Nephron progenitor cell (in vitro differentiated cells): ENCODE data around the gene STXBP6.

Experiments
- DNase-seq: peaks from one replicate; pipeline ENCODE4 v3.0.0; 2021
- H3K27ac Mint-ChIP-seq: 2 replicates; pipeline ENCODE4 v1.8.0; 2021; ENCODE audit warnings: mild to moderate bottlenecking, moderate library complexity, mixed read lengths
- H3K27me3 Mint-ChIP-seq: 2 replicates; pipeline ENCODE4 v1.8.0; 2021; ENCODE audit warnings: mild to moderate bottlenecking, low read depth, mixed read lengths; ENCODE audit not compliant: poor library complexity
- H3K36me3 Mint-ChIP-seq: 2 replicates; pipeline ENCODE4 v1.8.0; 2021; ENCODE audit warnings: low read depth, mixed read lengths
- H3K4me1 Mint-ChIP-seq: 2 replicates; pipeline ENCODE4 v1.8.0; 2021; ENCODE audit warnings: mixed read lengths
- H3K4me3 Mint-ChIP-seq: 2 replicates; pipeline ENCODE4 v1.8.0; 2021; ENCODE audit warnings: mild to moderate bottlenecking, moderate library complexity, mixed read lengths
- H3K9me3 Mint-ChIP-seq: 2 replicates; pipeline ENCODE4 v1.8.0; 2021; ENCODE audit warnings: mild to moderate bottlenecking, moderate library complexity, mixed read lengths
- CTCF ChIP-seq: fragments of 200-600 bp; sonication (generic); IDR thresholded peaks from 2 replicates; pipeline ENCODE4 v1.5.0; 2021; ENCODE audit warnings: antibody characterized with exemption

The STXBP6 gene

GRCh38 chr14:24915958-24916595 is 133.9 kb downstream of the STXBP6 start:
- no peak for DNase-seq
- no peaks in the 10 kb centered on the region for H3K36me3 Mint-ChIP-seq
- TF ChIP-seq CTCF: no peak
- H3K9me3 Mint-ChIP-seq: no peaks in the 10 kb centered on the region
- H3K27me3 Mint-ChIP-seq: no peaks in the 10 kb centered on the region
- no peak overlapping the region for H3K4me3 Mint-ChIP-seq
- no peak overlapping the region for H3K27ac Mint-ChIP-seq
- peaks cover 6% of the 10 kb centered on the region for H3K4me1 Mint-ChIP-seq

- TF ChIP-seq CTCF: no peak
- H3K27ac Mint-ChIP-seq: no peak overlapping the region
- no peak for DNase-seq
- H3K27me3 Mint-ChIP-seq: no peaks in the 10 kb centered on the region
- H3K36me3 Mint-ChIP-seq: no peaks in the 10 kb centered on the region
- no peak overlapping the region for H3K4me3 Mint-ChIP-seq
- peaks cover 6% of the 10 kb centered on the region for H3K4me1 Mint-ChIP-seq
- no peaks in the 10 kb centered on the region for H3K9me3 Mint-ChIP-seq
These were observed 134.5 kb downstream of the STXBP6 start for GRCh38 chr14:24915403-24915921.

- Mint-ChIP-seq H3K9me3 (no peaks in the 10 kb centered on the region), H3K36me3 (no peaks in the 10 kb centered on the region), H3K4me1 (peaks cover 11% of the 10 kb centered on the region), H3K27me3 (no peaks in the 10 kb centered on the region), H3K27ac (no peak overlapping the region), H3K4me3 (no peak overlapping the region)
- TF ChIP-seq CTCF: no peak
- DNase-seq: no peak
These were observed 136.2 kb downstream of the STXBP6 start for GRCh38 chr14:24913746-24914145.

DNA sequence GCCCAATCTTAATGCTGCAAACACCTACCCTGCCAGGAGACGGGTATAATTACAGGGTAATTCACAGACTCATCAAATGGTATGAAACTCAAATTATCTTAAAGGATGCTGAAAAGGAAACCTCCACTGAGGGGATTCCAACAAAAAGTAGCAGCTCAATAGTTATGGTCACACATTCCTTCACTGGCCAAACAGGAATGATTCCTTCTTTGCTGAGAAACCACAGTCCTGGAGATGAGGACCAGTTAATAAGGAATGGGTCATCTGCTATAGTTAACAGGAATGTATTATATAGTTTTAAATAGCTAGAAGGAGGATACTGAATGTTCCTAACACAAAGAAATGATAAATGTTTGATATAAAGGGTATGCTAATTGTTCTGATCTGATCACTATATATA is 136.9 kb downstream of the STXBP6 start:
- no peak for TF ChIP-seq CTCF
- H3K27me3 Mint-ChIP-seq: no peaks in the 10 kb centered on the region
- no peak for DNase-seq
- no peaks in the 10 kb centered on the region for H3K9me3 Mint-ChIP-seq
- H3K4me3 Mint-ChIP-seq: no peak overlapping the region
- H3K36me3 Mint-ChIP-seq: no peaks in the 10 kb centered on the region
- H3K27ac Mint-ChIP-seq: no peak overlapping the region
- peaks cover 11% of the 10 kb centered on the region for H3K4me1 Mint-ChIP-seq

DNA sequence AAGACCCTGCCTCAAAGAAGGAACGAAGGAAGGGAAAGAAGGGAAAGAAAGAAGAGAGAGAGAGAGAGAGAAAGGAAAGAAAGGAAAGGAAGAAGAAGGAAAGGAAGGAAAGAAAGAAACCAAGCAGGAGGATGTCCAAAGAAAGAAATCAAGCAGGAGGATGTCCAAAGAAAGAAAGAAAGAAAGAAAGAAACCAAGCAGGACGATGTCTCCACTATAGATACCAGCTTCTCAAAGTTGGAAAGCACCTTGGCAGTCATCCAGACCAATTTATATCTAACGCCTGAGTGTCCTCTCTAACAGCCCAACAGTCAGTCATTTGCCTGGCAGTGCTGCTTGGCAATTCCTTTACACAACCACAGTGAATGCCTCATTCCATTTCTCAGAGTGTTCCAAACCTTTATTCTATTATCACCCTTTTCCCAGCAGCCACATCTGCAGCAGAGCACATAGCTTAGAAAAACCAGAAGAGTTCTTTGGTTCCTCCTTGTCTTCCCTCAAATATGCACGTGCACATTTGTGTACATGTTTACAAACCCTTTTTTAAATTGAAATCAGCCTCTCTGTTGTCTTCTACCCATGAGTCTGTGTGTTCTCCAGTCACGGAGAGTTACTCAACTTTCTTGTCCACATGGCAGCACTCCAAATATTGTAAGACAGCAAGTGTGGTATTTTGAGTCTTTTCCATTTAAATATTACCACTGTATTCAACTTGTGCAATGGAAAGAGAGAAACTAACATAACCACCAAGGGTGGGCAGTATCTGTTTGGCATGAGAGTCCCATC is 138.4 kb downstream of the STXBP6 start:
- no peak overlapping the region for H3K27ac Mint-ChIP-seq
- H3K4me3 Mint-ChIP-seq: no peak overlapping the region
- H3K27me3 Mint-ChIP-seq: no peaks in the 10 kb centered on the region
- H3K9me3 Mint-ChIP-seq: no peaks in the 10 kb centered on the region
- H3K4me1 Mint-ChIP-seq: peaks cover 11% of the 10 kb centered on the region
- no peaks in the 10 kb centered on the region for H3K36me3 Mint-ChIP-seq
- no peak for TF ChIP-seq CTCF
- no peak for DNase-seq
